GM21390 (cell line): ENCODE measurements around the gene LEPROT.
"Not testable (repeated sequence)": the region's sequence is repeated elsewhere in the genome, so short reads cannot be mapped to it uniquely, and the experiment has no call there.

Experiments
- ATAC-seq: cut with Tn5 transposase; IDR thresholded peaks from one replicate; pipeline ENCODE4 v1.9.1; 2021; ENCODE audit not compliant: unreplicated experiment

LEPROT gene, protein sequence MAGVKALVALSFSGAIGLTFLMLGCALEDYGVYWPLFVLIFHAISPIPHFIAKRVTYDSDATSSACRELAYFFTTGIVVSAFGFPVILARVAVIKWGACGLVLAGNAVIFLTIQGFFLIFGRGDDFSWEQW

DNA sequence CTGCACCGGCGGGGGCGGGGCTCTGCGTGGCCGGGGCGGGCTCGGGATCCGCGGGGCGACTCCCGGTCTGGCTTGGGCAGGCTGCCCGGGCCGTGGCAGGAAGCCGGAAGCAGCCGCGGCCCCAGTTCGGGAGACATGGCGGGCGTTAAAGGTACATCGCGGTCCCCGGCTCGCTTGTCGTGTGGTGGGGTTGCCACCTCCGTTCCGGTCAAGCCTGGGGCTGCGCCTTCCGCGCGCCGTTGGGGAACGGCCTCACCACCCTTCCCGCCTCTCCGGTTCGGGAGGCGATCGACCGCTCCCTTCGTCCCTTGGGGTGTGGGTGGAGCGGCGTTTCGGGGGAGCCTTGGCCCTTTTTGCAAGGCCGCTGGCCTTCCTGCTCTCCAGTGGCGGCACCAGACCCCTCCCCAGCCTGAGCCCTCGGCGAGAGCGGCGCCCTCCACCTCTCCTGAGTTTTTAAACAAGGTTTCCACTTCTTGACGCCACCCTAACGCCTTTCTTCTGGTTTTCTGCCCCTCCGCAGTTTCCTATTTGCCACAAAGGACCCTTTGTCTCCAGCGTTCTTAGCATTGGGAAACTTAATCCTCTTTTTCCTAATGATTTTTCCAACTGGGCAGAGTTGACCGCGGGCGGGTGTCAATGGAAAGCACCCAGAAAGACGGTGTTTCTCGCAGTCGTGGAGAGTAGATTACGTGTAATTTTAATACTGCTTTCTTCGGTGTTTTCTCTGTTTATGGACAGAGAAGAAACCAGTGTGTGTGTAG, at the start of gene LEPROT, which contains the start of gene LEPR:
Gene LEPROT (plus strand): TSS at position 79 of the 761 bp plus-strand sequence. CDS start 57 bp downstream, at position 136.
Gene LEPR (plus strand): TSS at position 79 of the 761 bp plus-strand sequence. CDS start 144,898 bp downstream, outside the sequence.
- ATAC-seq, result peak; percentile 54

DNA sequence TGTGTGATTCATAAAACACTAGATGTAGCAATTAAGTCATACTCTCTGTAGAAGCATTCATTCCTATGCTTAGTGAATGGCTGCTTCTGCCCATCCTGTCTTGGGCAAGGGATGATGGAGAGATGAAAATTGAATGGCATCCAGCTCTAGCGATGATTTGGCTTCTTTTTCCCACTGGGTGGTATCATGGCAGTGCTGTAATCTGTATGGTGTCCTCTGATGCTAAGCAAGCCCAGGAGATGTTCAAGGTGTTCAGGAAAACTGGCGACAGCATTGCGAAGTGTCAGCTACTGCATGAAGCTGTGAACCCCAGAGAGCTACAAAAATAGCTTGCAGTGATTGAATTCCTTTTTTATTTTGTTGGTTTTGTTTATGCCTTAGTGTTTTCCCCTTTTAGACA, 48.9 kb upstream of the LEPROT start:
- ATAC-seq, result no peak

DNA sequence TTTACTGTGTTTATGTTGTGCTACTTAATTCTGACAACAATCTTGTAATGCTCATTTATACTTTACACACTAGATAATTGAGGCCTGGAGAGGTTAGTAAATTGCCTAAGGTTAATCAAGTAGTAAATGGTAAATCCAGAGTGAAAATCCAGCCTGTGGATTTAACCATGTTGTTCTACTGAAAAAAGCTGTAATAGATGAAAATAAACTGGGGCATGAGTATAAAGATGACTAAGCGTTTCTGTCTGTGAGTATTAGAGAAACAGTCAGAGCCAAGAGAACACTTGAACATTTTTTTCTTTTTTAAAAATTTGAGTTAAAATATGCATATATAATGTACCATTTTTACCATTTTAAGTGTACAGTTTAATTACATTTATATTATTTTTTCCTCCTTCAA, 47.9 kb upstream of the LEPROT start:
- ATAC-seq, result no peak

DNA sequence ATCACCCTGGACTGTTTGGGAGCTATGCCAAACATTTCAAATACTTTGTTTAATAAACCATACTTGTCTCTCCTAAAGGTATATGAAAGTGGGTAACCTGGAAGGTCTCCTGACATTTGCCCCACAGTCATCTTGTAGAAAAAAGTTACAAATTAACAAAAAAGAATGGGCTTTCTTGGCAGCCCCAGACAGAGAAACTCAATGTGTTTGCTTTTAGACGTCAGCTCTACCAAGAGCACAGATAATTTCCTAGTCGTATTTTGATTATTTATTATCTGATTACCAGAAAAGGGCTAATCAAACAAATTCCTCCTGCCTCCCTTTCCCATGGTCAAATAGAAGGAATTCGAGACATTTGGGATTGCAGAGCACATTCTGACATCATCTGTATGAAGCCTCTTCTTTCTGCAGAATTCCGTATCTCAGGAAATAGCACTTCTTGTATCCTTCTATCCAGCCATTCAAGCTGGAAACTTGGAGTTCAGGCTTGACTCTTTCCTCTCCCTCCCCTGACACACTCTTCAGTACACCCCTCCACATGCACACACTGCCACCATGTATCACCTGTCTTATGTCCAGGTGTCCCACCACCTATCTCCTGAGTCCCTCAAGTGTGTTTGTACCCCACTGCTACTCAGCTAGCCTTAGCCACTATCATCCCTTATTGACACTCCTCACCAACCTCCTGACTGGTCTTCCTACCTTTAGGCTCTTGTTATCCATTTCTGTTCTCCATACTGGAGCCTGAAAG, 42.8 kb upstream of the LEPROT start:
- ATAC-seq, result no peak

DNA sequence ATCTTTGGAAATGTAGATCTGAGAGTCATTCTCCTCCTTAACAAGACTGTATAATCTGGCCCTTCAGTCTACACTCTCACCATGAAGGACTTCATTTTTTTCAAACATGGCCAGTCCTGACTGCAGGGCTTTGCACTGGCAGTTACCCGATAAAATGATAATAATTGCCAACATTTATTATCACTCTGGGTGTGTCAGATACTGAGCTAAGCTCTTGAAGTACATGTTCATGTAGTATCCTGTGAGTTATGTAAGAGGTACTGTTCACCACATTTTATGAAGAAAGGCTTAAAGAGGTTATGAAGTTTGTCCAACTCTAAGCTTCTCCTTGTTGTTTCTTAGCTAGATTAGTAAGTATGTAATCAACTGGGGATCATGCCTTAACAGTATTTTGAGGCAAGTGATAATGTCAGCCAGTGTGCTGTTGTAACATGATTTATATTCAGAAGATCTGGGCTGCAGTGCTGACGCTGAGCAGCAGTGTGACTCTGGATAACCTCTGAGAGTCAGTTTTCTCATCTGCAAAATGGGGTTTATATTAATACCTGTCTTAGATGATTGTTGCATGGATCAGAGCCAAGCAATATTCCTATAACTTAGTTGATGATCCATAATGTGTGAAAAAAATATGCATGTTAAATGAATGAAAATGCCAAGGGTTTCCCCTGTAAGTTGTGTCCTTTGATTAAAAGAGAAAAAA, 42.1 kb upstream of the LEPROT start:
- ATAC-seq, result no peak

DNA sequence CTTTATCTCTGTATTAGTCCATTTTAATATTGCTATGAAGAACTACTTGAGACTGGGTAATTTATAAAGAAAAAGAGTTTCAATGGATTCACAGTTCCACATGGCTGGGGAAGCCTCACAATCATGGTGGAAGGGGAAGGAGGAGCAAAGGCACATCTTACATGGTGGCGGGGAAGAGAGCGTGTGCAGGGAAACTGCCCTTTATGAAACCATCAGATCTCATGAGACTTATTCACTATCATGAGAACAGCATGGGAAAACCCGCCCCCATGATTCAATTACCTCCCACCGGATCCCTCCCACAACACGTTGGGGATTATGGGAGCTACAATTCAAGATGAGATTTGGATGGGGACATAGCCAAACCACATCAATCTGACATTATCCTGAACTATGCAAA, 36.0 kb upstream of the LEPROT start:
- ATAC-seq, result not testable (repeated sequence)

DNA sequence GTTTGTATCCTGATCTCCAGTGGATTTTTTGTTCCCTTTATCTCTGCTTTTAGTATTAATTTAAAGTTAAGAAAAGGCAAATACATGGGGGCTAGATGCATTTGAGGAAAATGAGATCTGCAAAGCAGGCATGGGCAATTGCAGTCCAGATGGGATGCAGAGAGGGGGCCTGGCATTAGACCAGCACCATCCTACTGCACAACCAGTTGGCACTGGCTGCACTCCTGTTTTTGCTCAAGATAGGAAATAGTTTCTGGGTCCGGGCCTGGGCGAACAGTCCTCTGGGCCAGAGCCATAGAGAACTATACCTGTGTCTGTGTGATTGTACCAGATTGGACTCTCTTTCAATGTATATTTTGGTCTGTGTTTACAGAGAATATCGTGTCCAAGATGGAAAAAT, 34.0 kb upstream of the LEPROT start:
- ATAC-seq, result no peak

DNA sequence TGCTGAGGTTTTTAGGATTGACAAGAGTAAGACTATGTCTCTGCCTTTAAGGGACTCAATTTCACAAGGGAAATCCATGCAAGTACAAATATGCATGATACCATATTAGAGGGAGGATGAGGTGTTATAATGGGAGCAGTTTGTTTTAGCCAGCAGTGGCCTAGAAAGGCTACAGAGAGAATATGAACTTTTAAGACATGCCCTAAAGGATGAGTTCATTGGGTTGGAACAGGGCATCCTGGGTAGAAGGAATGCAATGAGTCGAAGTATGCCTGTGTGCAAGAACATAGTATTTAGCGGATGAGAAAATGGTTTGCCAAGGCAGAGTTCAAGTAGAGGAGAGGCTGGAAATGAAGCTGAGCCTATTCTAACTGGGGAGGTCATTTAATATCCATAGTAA, 32.6 kb upstream of the LEPROT start:
- no peak for ATAC-seq

DNA sequence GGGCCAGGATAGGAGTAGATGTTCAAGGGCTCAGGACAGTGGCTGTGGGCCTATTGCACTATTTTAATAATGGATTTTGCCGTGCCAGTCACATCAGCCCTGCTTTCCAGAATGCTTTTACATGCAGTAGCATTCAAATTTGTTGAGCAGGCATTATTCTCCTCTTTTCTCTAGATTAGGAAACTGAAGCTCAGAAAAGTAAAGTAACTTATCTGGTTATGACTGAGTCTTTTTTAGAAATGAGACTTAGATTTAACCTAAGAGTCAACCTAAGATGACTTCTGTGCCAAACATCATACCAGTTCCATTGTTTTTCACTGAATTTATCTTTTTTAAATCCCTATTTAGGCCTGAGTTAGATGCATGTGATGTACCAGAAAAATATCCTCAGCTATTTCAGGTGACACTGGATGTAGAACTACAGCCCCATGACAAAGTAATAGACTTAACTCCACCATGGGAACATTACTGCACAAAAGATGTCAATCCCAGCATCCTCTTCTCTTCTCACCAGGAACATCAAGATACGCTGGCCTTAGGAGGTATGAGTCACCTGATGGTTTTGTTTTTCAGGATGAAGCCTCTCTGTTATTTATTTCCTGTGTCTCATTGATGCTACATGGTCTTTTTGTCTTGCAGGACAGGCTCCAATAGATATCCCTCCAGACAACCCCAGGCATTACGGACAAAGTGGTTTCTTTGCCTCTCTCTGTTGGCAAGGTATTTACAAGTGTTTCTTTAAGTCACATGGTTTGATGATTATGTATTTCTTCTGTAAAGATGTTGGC, 31.4 kb upstream of the LEPROT start:
- no peak for ATAC-seq

DNA sequence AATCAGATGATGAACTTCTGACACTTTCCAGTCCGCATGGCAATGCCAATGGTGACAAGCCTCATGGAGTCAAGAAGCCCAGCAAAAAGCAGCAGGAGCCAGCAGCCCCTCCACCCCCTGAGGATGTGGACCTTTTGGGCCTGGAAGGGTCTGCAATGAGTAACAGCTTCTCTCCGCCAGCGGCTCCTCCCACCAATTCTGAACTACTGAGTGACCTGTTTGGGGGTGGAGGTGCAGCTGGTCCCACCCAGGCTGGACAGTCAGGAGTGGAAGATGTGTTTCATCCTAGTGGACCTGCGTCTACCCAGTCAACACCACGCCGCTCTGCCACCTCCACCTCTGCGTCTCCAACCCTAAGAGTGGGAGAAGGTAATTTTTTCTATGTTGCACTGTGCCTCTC, 28.0 kb upstream of the LEPROT start:
- ATAC-seq, result no peak

DNA sequence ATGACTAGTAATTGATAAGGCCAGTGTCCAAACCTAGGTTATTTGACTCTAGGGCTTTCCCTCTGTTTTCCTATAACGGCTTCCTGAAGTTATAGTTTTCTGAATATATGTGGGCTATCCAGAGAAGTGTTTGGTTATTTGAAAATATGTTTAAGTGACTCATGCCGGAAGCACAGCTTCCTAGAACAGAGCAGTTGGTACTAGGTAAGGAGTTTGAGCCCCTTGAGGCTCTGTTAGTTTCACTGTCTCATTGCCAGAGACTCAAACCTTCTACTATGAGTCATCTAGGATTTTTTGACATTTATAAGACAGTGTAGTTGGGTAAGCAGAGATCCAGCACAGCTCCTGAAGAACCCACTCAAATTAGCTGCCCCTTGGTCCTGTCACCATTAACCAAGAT, 27.1 kb upstream of the LEPROT start:
- peak; percentile 87 for ATAC-seq

DNA sequence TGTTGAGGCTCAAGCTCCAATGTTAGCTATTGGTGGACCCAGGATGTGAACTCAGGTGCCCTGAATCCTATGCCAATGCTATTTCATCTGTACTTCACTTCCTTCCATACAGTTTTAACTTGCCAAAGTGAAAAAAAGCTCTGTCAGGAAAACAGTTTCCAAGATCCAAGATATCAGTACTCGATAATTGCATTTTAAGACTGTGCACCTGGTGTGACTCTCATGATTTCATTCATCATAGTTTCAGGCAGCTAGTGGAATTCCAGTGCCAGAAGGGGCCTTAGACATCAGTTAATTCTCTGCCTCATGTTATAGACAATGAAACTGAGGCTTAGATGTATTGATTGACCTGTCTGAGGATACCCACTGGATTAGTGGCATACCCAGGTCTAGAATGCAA, 26.5 kb upstream of the LEPROT start:
- no peak for ATAC-seq

DNA sequence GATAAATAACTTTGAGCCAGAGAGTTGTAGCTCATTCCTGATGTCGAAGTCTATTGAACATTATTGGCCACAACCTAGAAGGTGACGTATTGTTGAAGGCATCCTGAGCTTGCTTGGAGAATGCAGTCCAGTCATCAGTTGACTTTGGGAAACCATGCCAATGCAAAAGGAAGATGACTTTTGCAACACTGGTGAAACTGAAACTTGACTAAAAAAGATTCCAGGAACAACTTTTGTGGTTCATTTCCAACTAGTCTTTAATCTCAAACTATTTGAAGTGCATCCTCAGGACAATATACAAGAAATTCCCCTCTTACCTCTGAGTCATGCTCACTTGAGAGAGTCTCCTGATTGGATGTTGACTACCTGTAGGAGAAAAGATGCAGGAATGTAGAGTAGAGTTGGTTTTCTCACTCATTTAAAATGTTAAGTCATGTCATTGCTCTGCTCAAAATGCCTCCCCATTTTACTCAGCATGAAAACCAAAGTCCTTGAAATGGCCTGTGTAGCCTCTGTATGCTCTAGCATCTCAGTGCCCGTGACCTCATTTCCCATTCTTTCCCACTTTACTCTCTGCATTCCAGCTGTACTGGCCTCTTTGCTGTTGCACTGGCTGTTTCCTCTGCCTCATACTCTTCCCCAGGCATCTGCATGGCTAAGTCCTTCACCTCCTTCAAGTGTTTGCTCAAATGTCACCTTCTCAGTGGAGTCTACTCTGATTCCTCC, 24.4 kb upstream of the LEPROT start:
- no peak for ATAC-seq

DNA sequence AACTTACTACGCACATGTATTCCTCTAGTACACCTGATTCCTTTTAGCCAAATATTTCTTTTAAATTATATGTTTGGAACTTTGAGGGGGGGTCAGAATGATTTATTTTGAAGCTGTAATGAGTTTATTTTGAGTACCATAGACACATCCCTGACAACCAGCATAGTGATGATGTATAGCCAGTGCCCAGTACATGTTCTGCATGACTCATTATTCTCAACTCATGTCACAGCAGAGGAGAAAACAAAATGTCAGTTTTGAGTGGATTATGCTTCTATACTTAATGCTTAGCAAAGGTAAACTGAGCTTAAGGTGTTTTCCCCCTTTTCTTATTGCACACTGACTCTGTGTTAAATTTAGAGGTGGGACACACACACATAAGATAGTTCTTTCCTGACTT, 22.4 kb upstream of the LEPROT start:
- no peak for ATAC-seq

DNA sequence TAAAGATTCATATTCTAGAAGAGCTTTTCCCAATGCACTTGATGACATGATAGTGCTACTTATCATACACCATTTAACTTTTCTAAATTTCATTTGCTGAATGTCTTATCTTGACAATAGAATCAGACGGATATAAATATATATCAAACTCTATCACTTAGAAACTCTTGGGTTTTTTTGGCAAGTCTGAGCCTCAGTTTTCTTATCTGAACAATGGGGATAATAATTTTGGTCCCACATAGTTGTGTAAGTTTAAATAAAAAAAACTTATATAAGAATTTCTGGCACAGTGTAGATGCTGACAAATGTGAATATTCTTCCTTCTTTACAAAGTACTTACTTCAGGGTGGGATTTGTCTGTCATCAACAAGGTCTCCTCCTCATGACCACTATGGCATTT, 21.5 kb upstream of the LEPROT start:
- no peak for ATAC-seq

DNA sequence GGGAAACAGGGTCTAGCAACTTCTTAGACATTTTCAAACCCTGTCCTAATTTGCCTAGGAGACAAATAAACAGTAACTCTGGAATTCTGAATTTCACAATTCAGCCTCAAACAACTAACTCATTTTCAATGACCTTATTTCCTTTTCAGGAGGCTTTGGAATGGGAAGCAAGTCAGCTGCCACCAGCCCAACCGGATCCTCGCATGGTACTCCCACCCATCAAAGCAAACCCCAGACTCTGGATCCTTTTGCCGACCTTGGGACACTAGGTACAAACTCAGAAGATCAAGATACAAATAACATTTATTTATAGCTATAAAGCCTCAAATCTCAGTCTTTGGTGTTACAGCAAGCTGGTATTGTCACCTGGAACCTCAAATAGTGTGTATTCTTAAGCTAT, 18.9 kb upstream of the LEPROT start:
- no peak for ATAC-seq

DNA sequence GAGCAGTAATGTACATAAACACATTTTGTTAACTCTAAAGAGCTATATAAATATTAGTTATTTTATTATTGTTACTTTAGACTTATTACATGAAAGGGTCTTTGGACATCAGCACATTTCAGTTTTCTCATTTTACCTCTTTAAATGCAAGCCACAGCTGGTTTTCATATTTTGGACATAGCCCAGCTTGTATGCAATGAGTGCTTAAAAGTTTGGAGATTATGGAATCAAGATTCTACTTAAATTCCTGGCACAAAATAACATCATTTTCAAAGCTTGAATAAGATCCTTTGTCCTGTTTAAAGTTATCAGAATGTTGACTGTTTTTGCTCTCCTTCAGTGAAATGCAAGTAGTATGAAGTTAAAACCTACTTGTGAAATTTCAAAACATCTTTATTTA, 15.5 kb upstream of the LEPROT start:
- no peak for ATAC-seq

DNA sequence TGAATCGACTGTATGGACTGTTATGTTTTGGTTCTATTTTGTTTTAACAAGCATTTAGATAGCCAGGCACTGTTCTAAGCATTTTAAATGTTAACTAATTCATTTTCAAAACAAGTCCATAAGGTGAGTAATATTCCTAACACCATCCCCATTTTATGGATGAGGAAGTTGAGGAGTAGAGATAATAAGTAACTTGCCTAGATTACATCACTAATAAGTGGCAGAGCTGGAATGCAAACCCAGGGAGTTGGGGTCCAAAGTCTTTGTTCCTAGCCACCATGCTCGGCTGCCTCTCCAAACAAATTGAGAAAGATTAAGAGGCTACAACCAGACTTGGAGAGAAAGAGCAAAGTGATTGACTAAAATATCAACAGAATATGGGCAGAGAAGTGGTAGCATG, 12.6 kb upstream of the LEPROT start:
- ATAC-seq, result no peak

DNA sequence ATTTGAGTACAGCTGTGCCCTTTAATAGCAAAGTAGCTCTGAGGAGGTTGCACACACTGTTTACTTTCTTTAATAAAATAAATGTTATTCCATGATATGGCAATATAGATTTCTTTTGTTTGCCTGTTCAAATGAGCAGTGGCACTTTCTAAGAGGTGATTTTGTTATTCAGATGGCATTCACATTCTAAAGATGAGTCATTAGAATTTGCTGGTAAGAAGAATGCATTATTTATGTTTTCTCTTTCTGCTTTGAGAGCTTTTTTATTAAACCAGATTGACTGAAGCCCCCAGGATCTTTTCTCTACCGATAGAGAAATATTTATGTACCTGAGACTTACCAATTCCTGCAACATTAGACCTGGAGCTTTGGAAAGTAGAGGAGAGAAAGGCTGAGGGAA, 11.2 kb upstream of the LEPROT start:
- ATAC-seq, result no peak

DNA sequence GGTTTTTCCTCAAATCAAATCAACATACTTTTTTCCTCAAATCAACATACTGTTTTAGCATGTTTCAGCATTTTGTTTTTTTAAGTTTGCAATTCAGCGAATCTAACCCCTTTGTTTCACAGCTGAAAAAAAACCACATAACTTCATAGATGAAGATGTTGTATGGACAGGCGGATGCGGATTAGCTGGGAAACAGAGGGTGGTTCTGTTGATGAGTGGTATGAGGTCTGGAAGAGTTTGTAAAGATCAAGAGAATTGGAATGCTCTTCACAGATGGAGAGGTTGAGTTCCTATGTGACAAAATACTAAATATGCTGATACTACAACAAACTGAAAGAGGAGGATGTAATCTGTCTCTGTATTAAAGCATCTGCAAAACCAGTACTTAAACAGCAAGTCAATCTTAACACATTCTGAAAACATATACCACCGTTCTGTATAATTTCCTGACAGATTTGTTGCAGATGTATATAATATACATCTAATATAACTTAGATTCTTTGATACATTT, 10.6 kb upstream of the LEPROT start:
- no peak for ATAC-seq
